GM12891 (cell line): Measurements from ENCODE around the gene MVB12B.

Experiments
- DNase-seq: peaks from one replicate; pipeline ENCODE4 v3.0.0; 2011; ENCODE audit warnings: low spot score; ENCODE audit not compliant: insufficient read length
- FAIRE-seq: peaks from 2 replicates; lab custom pipeline; 2011; peaks lifted over from hg19 to GRCh38; lab: Jason Lieb, UNC
- PAX5 ChIP-seq: IDR thresholded peaks from 2 replicates; pipeline ENCODE4 v1.6.1; 2011; ENCODE audit warnings: low read length, moderate library complexity, mild to moderate bottlenecking; ENCODE audit not compliant: insufficient read depth, severe bottlenecking
- POLR2A ChIP-seq: IDR thresholded peaks from 2 replicates; pipeline ENCODE4 v1.6.1; 2011; ENCODE audit warnings: low read depth, low read length, control low read depth
- POLR2AphosphoS5 ChIP-seq: IDR thresholded peaks from 2 replicates; pipeline ENCODE4 v1.6.1; 2011; ENCODE audit warnings: low read depth, low read length, control low read depth
- POU2F2 ChIP-seq: IDR thresholded peaks from 2 replicates; pipeline ENCODE4 v1.6.1; 2011; ENCODE audit warnings: low read depth, mild to moderate bottlenecking, control low read depth, low read length, moderate library complexity
- SPI1 ChIP-seq: IDR thresholded peaks from 2 replicates; pipeline ENCODE4 v1.6.1; 2011; ENCODE audit warnings: low read depth, low read length, control low read depth
- TAF1 ChIP-seq: IDR thresholded peaks from 2 replicates; pipeline ENCODE4 v1.6.1; 2011; ENCODE audit warnings: low read depth, low read length, control low read depth

Gene MVB12B

DNA sequence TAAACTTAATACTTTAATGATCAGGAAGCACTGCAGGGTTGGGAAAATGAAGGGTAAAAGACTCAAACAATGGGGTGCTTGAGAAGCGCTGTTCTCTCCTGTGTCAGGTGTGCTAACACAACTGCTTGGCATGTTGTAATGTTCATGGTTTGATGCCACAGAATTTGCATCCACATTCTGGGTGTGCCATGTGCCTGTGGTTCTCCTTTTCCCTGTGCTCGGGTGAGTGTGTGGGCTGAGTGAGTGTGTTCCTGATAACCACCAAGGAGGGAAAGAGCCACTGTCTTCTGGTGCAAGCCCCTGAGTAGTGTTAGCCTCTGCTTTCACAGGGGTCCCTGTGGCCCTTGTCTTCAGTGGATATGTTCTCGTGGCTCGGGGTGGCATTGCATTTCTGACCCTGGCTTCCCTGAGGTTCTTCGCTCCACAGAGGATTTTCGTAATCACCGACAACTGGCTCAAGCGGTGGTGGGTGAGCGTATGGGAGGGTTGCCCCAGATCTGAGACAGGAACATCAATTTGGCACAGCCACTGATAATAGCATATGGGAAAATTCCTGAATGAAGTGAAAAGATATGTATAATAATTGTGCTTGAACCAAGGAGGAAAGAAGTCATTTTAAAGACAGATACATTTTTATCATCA is 102.0 kb downstream of the MVB12B start:
- DNase-seq (no peak), FAIRE-seq (no peak)
- TF ChIP-seq TAF1 (no peak), POU2F2 (no peak), POLR2A (no peak), SPI1 (no peak), POLR2AphosphoS5 (no peak), PAX5 (no peak)

DNA sequence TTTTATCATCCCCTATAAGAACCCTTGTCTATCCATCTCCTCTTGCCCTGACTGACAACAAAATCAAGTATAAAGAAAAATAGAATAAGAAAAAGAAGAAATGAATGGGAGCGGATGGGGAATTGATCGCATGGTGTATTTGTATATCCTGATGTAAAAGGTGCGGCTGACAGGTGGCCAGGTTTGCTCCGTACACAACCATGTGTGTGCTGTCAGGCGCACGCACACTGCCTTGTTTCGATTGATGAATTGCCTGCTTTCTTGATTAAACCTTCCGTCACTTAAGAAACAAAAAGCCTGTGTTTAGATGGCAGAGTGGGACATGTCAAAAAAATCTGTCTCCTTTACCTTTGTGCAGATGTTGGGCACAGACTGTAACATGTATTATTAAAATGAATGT is 102.6 kb downstream of the MVB12B start:
- DNase-seq (no peak), FAIRE-seq (no peak)
- TF ChIP-seq PAX5 (no peak), SPI1 (no peak), TAF1 (no peak), POU2F2 (no peak)

DNA sequence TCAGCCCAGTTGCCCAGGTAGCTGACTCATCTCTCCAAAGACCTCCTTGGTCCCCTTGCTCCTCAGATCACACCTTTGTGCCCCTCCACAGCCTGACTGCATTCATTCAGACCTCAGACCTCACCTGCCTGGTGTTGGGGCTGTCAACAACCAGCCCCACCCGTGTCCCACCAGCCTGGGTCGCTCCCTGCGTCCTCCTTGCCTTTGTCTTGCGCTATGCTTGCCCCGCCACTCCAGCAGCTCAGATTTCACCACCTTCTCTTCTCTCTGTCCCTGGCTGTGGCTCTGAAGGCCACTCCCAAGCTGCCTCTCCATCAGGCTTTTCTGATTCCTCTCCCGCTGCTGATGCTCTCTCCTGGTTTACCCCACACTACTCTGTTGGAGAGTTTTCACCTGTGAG is 103.5 kb downstream of the MVB12B start:
- FAIRE-seq (no peak), DNase-seq (no peak)

DNA sequence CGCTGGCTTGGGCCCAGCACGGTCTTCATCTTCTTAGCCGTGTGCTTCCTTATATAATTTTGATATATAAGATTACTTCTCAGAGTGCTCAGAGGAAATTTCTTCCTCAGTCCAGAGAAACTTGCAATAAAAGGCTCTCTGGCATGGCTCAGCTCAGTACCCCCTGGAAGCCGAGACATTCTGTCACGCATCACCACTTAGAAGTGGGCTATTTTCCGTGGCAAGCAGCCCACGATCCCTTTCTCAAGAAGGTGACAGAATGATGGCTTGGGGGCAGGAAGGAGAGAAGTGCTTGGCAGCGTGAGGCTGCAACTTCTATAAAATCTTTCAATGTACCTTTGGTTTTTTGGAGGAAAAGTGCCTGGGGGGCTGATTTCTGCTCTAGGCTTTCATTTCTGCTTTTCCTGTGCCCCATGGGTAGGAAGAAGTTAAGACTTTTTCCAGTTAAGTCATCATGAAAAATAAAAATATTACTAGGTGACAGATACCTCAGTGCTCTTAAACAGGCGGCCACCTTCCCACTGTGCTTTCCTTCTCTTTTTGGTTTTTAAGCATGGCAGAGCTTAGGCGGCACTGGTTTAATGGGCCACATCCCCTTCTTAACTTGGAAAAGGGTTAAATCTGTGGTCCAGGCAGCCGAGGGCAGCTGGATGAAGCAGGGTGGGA is 104.6 kb downstream of the MVB12B start:
- DNase-seq = no peak

More for the DNA sequence above, 103.5 kb downstream of the MVB12B start:
- TF ChIP-seq SPI1 (no peak), POLR2AphosphoS5 (no peak), POLR2A (no peak), POU2F2 (no peak), TAF1 (no peak), PAX5 (no peak)

DNA sequence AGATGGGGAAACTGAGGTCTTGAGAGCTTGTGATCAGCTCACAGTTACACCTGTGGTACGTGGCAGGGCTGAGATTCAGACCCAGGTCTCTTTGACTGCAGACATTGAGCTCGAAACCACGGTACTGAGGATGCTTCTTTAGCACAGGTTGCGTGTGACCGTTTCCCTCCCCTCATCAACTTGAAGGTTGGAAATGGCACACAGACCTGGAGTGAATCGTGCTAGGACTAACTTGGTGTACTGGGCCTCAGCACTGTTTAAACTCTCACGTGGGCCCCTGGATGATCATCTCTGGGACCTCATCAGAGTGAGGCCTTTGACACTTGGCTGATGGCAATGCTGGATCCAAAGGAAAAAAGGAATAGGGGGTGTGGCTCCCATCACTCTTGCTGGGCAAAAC is 106.0 kb downstream of the MVB12B start:
- DNase-seq (no peak), FAIRE-seq (no peak)
- TF ChIP-seq PAX5 (no peak), POLR2A (no peak), SPI1 (no peak), POU2F2 (no peak), POLR2AphosphoS5 (no peak), TAF1 (no peak)

More for the DNA sequence above, 104.6 kb downstream of the MVB12B start:
- TF ChIP-seq POLR2A (no peak), POU2F2 (no peak), POLR2AphosphoS5 (no peak), PAX5 (no peak), SPI1 (no peak), TAF1 (no peak)
- no peak for FAIRE-seq

DNA sequence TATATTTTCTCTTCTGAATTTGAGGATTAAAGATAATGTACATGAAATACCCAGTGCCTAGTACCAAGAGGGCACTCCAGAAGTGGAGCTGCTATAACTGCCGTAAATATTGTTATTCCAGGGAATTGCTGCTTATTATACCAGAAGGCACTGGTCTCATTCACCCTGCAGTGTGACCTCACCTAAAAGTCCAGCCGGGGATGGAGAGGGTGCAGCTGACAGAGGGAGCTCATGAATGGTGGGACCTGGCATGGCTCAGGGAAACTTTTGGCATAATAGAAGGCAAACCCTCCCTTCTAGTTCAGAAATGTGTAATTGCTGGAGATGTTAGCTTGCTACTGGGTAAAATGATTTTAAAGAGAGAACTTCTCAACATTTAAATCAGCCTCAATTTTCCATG is 108.5 kb downstream of the MVB12B start:
- no peak for TF ChIP-seq SPI1
- no peak for TF ChIP-seq PAX5
- TF ChIP-seq TAF1 = no peak
- TF ChIP-seq POLR2A = no peak
- TF ChIP-seq POU2F2 = no peak
- TF ChIP-seq POLR2AphosphoS5 = no peak
- DNase-seq (no peak), FAIRE-seq (no peak)

DNA sequence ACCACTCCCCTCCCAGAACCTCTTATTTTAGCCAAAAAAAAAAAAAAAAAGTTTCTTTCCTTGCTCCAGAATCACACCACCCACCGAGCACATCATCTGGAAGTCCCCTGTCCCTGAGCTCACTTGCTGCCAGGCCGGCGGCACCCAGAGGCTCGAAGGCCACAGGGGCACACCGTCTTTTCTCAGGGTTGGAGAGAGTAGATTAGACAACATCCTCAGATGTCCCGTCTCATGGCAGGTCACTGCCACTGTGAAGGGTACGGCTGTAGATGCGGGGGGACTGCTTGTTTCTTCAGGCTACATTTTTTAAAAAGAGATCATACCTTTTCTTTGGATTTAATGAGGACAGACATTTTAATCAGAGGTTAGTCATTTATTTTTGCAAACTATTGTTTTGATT is 109.0 kb downstream of the MVB12B start:
- no peak for FAIRE-seq
- no peak for DNase-seq
- no peak for TF ChIP-seq POU2F2
- no peak for TF ChIP-seq SPI1
- no peak for TF ChIP-seq POLR2AphosphoS5
- TF ChIP-seq TAF1 = no peak
- TF ChIP-seq POLR2A = no peak
- TF ChIP-seq PAX5 = no peak

DNA sequence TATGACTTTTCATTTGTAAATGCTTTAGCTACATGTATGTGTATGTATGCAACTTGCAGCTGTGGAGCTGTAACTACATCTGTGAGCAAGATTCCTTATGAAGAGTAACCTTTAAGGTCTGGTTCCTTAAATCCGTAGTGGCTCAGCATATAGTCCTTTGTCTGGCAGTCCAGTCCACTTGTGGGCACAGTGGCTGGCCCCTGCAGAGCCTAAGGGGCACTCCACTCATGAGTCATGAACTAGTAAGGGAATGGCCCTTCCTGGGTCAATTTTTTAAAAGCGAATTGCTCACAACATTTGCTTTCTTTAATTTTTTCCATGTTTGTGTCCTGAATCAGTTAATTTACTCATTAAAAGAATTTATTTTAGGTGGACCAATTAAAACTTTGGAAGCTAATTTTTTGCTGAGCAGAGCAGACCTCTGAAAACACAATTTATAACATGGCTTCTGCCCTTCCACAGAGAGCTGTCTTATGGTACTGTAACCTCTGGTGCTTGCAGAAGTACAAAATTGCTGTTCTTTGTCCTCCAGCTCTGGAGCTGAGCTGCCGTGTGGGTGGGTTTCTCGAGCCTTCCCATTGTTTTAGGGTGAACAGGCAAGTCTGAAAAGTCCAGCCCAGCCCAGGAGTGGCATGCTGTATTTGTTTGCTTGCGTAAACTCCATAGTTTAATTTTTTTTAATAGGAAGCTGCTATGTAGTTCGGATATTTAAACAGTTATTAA is 110.1 kb downstream of the MVB12B start:
- no peak for DNase-seq
- no peak for TF ChIP-seq PAX5
- no peak for FAIRE-seq

DNA sequence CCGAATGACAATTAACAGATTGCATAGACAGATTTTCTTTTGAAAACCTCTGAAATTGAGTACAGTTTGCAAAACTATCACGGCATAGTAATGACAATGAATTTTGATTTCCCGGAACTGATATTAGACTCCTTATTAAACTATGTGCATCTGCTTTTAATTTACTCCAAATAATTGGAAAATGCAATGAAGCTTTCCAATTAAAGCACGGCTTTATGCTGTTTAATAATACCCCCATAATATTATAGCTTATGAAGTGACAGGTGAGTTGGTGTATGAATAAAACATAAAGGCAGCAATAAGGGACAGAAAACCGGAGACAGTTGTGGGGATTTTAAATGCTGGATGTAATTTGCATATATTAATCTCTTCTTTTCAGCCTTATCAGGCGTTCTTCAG is 110.6 kb downstream of the MVB12B start:
- no peak for TF ChIP-seq SPI1
- no peak for TF ChIP-seq PAX5
- TF ChIP-seq POLR2A = no peak
- DNase-seq = no peak
- FAIRE-seq = no peak

DNA sequence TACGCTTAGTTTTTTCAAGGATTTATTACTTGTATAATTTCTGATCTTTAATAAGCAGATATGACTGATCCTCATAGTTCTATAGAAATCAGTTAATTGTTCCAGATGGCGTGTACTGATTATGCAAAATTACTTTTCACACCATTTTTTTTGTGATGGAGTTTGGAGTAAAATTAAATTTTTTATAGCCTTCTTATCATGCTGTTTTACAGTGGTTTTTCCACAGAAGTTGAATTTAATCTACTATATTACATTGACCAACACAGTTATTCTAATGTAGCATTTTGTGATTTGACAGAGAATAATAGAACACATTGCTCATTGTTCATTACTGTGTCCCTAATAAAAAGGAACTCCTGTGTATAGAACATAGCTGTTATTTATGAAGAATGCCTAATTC is 111.1 kb downstream of the MVB12B start:
- no peak for FAIRE-seq
- no peak for TF ChIP-seq SPI1
- no peak for TF ChIP-seq POLR2AphosphoS5
- TF ChIP-seq TAF1 = no peak
- no peak for TF ChIP-seq PAX5
- no peak for TF ChIP-seq POU2F2
- no peak for TF ChIP-seq POLR2A

More for the DNA sequence above, 111.1 kb downstream of the MVB12B start:
- DNase-seq = no peak
